K562 (cell line): Measurements from ENCODE around the gene FUZ. TPM values are rescaled to one million over a fixed set of nuclear protein-coding genes. Genes with fewer than 3 reads are reported as not detected.
A peak's percentile ranks its signal among the peaks of the same experiment; 100 is the strongest.

Experiments
- CLOCK ChIP-seq: fragments of 250-450 bp; sonication (Bioruptor Pico); IDR thresholded peaks from 2 replicates; pipeline ENCODE4 v1.4.0; 2020; ENCODE audit warnings: mild to moderate bottlenecking, moderate library complexity, borderline replicate concordance
- CREBBP ChIP-seq: IDR thresholded peaks from one replicate; pipeline ENCODE4 v1.6.1; 2012; ENCODE audit warnings: low read depth, mild to moderate bottlenecking, control low read depth, inconsistent platforms, low read length
- DACH1 ChIP-seq: fragments of 450-650 bp; IDR thresholded peaks from 2 replicates; pipeline ENCODE4 v1.6.1; 2018; ENCODE audit not compliant: partially characterized antibody
- HIVEP1 ChIP-seq: fragments of 250-450 bp; sonication (Bioruptor Pico); IDR thresholded peaks from 2 replicates; pipeline ENCODE4 v1.4.0; 2020; ENCODE audit warnings: mild to moderate bottlenecking
- JUND ChIP-seq, 2 experiments: IDR thresholded peaks; 2 replicates in 1 of 2; 3 replicates in 1 of 2; pipeline ENCODE4 v1.6.1; 2011; ENCODE audit warnings: borderline replicate concordance in 2 of 2, low read depth in 2 of 2, low read length in 2 of 2, improper control_type of control experiment in 1 of 2, missing biosample characterization in 1 of 2, missing genetic modification characterization in 1 of 2, missing genetic modification reagents in 1 of 2
- MEIS2 ChIP-seq: fragments of 450-650 bp; IDR thresholded peaks from 2 replicates; pipeline ENCODE4 v1.6.1; 2014; ENCODE audit warnings: mild to moderate bottlenecking; ENCODE audit not compliant: partially characterized antibody
- MYC ChIP-seq, 2 experiments: fragments of 250-450 bp in 1 of 2; sonication (Bioruptor Pico) in 1 of 2; IDR thresholded peaks; 2 replicates each; pipeline versions ENCODE4 v1.5.1 to v1.6.1; 2012 to 2021; ENCODE audit warnings: low read depth in 2 of 2, borderline replicate concordance in 1 of 2, improper control_type of control experiment in 1 of 2, low read length in 1 of 2, mild to moderate bottlenecking in 1 of 2, moderate library complexity in 1 of 2
- NFYB ChIP-seq: IDR thresholded peaks from 2 replicates; pipeline ENCODE4 v1.6.1; 2011; ENCODE audit warnings: mild to moderate bottlenecking, moderate library complexity; ENCODE audit not compliant: insufficient read length; ENCODE audit errors: extremely low read depth
- PHF20 ChIP-seq: fragments of 450-650 bp; IDR thresholded peaks from 2 replicates; pipeline ENCODE4 v1.6.1; 2018; ENCODE audit not compliant: partially characterized antibody
- POLR2B ChIP-seq: fragments of 450-650 bp; IDR thresholded peaks from 2 replicates; pipeline ENCODE4 v1.6.1; 2018; ENCODE audit warnings: low read depth; ENCODE audit not compliant: partially characterized antibody
- SIN3A ChIP-seq, 2 experiments: fragments of 150-350 bp in 1 of 2; IDR thresholded peaks; 2 replicates each; pipeline ENCODE4 v1.6.1; 2011 to 2016; ENCODE audit warnings: borderline replicate concordance in 2 of 2, low read depth in 2 of 2, low read length in 2 of 2, mild to moderate bottlenecking in 2 of 2, moderate library complexity in 2 of 2; ENCODE audit not compliant: control insufficient read depth in 1 of 2
- TGIF2 ChIP-seq: sonication (generic); formaldehyde crosslinking; IDR thresholded peaks from 2 replicates; pipeline ENCODE4 v1.8.1; 2022; ENCODE audit warnings: mild to moderate bottlenecking, missing genetic modification reagents, moderate library complexity
- TRIM25 ChIP-seq: fragments of 450-650 bp; IDR thresholded peaks from 2 replicates; pipeline ENCODE4 v1.7.0; 2016; ENCODE audit warnings: borderline replicate concordance
- ZBTB17 ChIP-seq: fragments of 450-650 bp; formaldehyde crosslinking; IDR thresholded peaks from 2 replicates; pipeline ENCODE4 v1.4.0; 2020; ENCODE audit warnings: mild to moderate bottlenecking
- ZBTB7A ChIP-seq: IDR thresholded peaks from 2 replicates; pipeline ENCODE4 v1.6.1; 2011; ENCODE audit warnings: low read depth, mild to moderate bottlenecking, low read length, moderate library complexity, borderline replicate concordance; ENCODE audit not compliant: control insufficient read depth
- ZFPM2 ChIP-seq: fragments of 250-450 bp; sonication (Bioruptor Pico); IDR thresholded peaks from 2 replicates; pipeline ENCODE4 v1.5.1; 2022; ENCODE audit warnings: mild to moderate bottlenecking
- ZNF174 ChIP-seq: fragments of 250-450 bp; sonication (Bioruptor Pico); IDR thresholded peaks from 2 replicates; pipeline ENCODE4 v1.4.0; 2020; ENCODE audit warnings: mild to moderate bottlenecking
- ZNF239 ChIP-seq: fragments of 250-450 bp; sonication (Bioruptor Pico); IDR thresholded peaks from 2 replicates; pipeline ENCODE4 v1.4.0; 2020; ENCODE audit warnings: mild to moderate bottlenecking
- ZNF75A ChIP-seq: fragments of 450-650 bp; formaldehyde crosslinking; IDR thresholded peaks from 2 replicates; pipeline ENCODE4 v1.4.0; 2020; ENCODE audit warnings: mild to moderate bottlenecking
- ZNF785 ChIP-seq: fragments of 250-450 bp; sonication (Bioruptor Pico); IDR thresholded peaks from 2 replicates; pipeline ENCODE4 v1.4.0; 2020; ENCODE audit warnings: mild to moderate bottlenecking
- polyA plus RNA-seq, 8 experiments: library from polyadenylated mRNA; depleted of rRNA in 4 of 8; stranded (reverse) in 5 of 8; unstranded in 3 of 8; fragments of >200 nt; fragmentation: Nextera tagmentation in 2 of 8; fragmentation: Illumina TruSeq in 1 of 8; extraction: Ambion mirVana in 2 of 8; extraction: Trizol in 1 of 8; gene quantifications; 2 replicates each; pipeline versions ENCODE4 v1.2.1 to v1.2.3, GENCODE V29; 2011 to 2014; ENCODE audit warnings: inconsistent platforms in 1 of 8, missing spikeins in 1 of 8
- total RNA-seq, 7 experiments: library from RNA; depleted of rRNA in 6 of 7; stranded (reverse); fragments of >200 nt in 6 of 7; fragmentation: Illumina TruSeq in 2 of 7; extraction: Trizol in 2 of 7; gene quantifications; 2 replicates each; pipeline versions ENCODE4 v1.2.1 to v1.2.3, GENCODE V29; 2011 to 2021; ENCODE audit warnings: low replicate concordance in 1 of 7
- TF ChIP-seq, protein P1 (sequence below): sonication (generic); formaldehyde crosslinking; IDR thresholded peaks from 2 replicates; pipeline ENCODE4 v1.8.0; 2022; ENCODE audit warnings: mild to moderate bottlenecking, low read depth, missing genetic modification reagents

FUZ gene
- total and polyA plus RNA-seq, 9 of the 15 experiments (the other 6 are each of a cell fraction or from before 2014, with no cell fraction given), result 0.17 to 7.6 (median 3.6) TPM; not detected in 1

DNA sequence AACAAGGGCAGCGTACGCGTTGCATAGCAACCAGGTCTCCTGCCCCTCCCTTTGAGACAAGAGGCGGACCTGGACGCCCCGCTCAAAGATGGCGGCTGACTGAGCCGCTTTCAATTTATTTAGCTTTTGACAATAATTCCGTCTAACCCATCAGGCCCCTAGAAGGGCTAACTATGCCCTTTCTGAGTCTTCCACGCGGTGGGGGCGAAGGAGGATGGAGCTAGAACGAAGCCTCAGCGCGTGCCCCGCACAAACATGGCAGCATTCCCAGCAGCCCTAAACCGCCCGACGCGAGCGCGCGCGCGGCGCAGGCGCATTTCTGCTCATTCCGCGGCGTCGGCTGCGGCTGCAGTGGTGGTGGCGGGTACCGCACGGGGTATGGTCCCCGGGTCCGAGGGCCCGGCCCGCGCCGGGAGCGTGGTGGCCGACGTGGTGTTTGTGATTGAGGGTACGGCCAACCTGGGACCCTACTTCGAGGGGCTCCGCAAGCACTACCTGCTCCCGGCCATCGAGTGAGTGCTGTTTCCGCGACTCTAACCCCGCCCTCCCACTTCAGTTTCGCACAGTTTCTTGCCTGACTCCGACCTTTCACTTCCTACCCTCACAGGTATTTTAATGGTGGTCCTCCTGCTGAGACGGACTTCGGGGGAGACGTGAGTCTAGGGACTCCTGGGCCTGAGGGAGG lies 5.0 kb upstream of the FUZ start, which contains the start of gene MED25 (continued):
- TF ChIP-seq JUND (IDR thresholded peaks at IDR 0.05; ENCODE audit: borderline replicate concordance, low read depth, low read length) (0 out of 2 replicates have a peak, but pooled peaks have one; percentile 12), JUND (tag; IDR thresholded peaks at IDR 0.05; ENCODE audit: borderline replicate concordance, low read depth, low read length) (no peak), TRIM25 (no peak), ZNF75A (CRISPR knock-in tag) (0 out of 2 replicates have a peak, but pooled peaks have one; percentile 33), CREBBP (no peak), NFYB (no peak), TGIF2 (CRISPR knock-in tag) (0 out of 2 replicates have a peak, but pooled peaks have one; percentile 49), HIVEP1 (CRISPR knock-in tag) (0 out of 2 replicates have a peak, but pooled peaks have one; percentile 12), MYC (IDR thresholded peaks at IDR 0.05; ENCODE audit: low read depth, low read length) (no peak), MYC (CRISPR knock-in tag; IDR thresholded peaks at IDR 0.05; ENCODE audit: borderline replicate concordance, low read depth) (no peak), SIN3A (IDR thresholded peaks at IDR 0.05; ENCODE audit: borderline replicate concordance in 2 of 2, control insufficient read depth in 1 of 2, low read depth in 2 of 2, low read length in 2 of 2) (peak; percentile 42 to 83; a peak in 1 of 4 replicates), ZNF239 (0 out of 2 replicates have a peak, but pooled peaks have one; percentile 24), DACH1 (no peak), ZBTB17 (CRISPR knock-in tag) (peak; percentile 49; the same call in 1 of the 2 replicates), PHF20 (peak; percentile 55), CLOCK (CRISPR knock-in tag) (no peak), ZNF785 (CRISPR knock-in tag) (no peak), ZFPM2 (CRISPR knock-in tag) (no peak), ZBTB7A (no peak; the same call in 1 of the 2 replicates), POLR2B (peak; percentile 75), MEIS2 (peak; percentile 50), ZNF174 (no peak)
- TF ChIP-seq, protein P1, sequence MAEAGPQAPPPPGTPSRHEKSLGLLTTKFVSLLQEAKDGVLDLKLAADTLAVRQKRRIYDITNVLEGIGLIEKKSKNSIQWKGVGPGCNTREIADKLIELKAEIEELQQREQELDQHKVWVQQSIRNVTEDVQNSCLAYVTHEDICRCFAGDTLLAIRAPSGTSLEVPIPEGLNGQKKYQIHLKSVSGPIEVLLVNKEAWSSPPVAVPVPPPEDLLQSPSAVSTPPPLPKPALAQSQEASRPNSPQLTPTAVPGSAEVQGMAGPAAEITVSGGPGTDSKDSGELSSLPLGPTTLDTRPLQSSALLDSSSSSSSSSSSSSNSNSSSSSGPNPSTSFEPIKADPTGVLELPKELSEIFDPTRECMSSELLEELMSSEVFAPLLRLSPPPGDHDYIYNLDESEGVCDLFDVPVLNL, result no peak
